ENCODE data around the gene ACOXL. TPM values are rescaled to one million over a fixed set of nuclear protein-coding genes. Genes with fewer than 3 reads are reported as not detected.

ACOXL gene
- total and polyA plus RNA-seq, 4 donors = 0.13 TPM; not detected in 3

GRCh38 chr2:110717734-110718133 lies 14.6 kb upstream of the ACOXL start:
- Histone ChIP-seq H3K27ac (ENCODE audit: low read depth in 1 of 2, low read length in 2 of 2) (no peak overlapping the region), H3K9me3 (ENCODE audit: control insufficient read depth, low read length) (no peaks in the 10 kb centered on the region), H3K27me3 (ENCODE audit: control insufficient read depth in 1 of 2, insufficient read depth in 2 of 2, low read length in 1 of 2) (no peaks in the 10 kb centered on the region), H3K4me1 (ENCODE audit: control insufficient read depth in 1 of 2, insufficient read depth in 2 of 2, low read length in 2 of 2) (peaks cover 0 to 4% of the 10 kb centered on the region in 2 donors), H3K36me3 (ENCODE audit: control insufficient read depth in 1 of 2, insufficient read depth in 2 of 2, low read length in 1 of 2) (no peaks in the 10 kb centered on the region), H3K4me3 (ENCODE audit: low read length in 2 of 2) (no peak overlapping the region)
- intact Hi-C loops (cut with DNase I) = loop anchor here in 1 of 2 donors (2.0 kb wide), 1 partner anchor 39 kb away; the partner anchor contains the start of gene BUB1
- peak; percentile 70 to 83 for DNase-seq
- WGBS, 2 donors = 5 to 7% methylated on average over 4 of the region's 4 CpGs
- peak; percentile 63 for ATAC-seq (ENCODE audit: low FRiP score)

- peaks cover 0 to 4% of the 10 kb centered on the region in 2 donors for H3K4me1 ChIP-seq (ENCODE audit: control insufficient read depth in 1 of 2, insufficient read depth in 2 of 2, low read length in 2 of 2)
Measured at GRCh38 chr2:110718382-110718781, 14.0 kb upstream of the ACOXL start.

GRCh38 chr2:110718990-110719389 lies 13.4 kb upstream of the ACOXL start:
- intact Hi-C loops (cut with DNase I) = no loop called here
- H3K36me3 ChIP-seq (ENCODE audit: control insufficient read depth in 1 of 2, insufficient read depth in 2 of 2, low read length in 1 of 2) = no peaks in the 10 kb centered on the region
- ATAC-seq (ENCODE audit: low FRiP score) (peak; percentile 48), DNase-seq (no peak)
- 29 to 39% methylated on average over 2 of the region's 2 CpGs for WGBS, 2 donors
- peaks cover 0 to 4% of the 10 kb centered on the region in 2 donors for H3K4me1 ChIP-seq (ENCODE audit: control insufficient read depth in 1 of 2, insufficient read depth in 2 of 2, low read length in 2 of 2)
- no peak overlapping the region for H3K27ac ChIP-seq (ENCODE audit: low read depth in 1 of 2, low read length in 2 of 2)
- no peak overlapping the region for H3K4me3 ChIP-seq (ENCODE audit: low read length in 2 of 2)
- no peaks in the 10 kb centered on the region for H3K27me3 ChIP-seq (ENCODE audit: control insufficient read depth in 1 of 2, insufficient read depth in 2 of 2, low read length in 1 of 2)
- no peaks in the 10 kb centered on the region for H3K9me3 ChIP-seq (ENCODE audit: control insufficient read depth, low read length)

More at GRCh38 chr2:110718382-110718781, 14.0 kb upstream of the ACOXL start:
- DNase-seq (no peak), ATAC-seq (ENCODE audit: low FRiP score) (no peak)
- Histone ChIP-seq H3K9me3 (ENCODE audit: control insufficient read depth, low read length) (no peaks in the 10 kb centered on the region), H3K27ac (ENCODE audit: low read depth in 1 of 2, low read length in 2 of 2) (no peak overlapping the region), H3K27me3 (ENCODE audit: control insufficient read depth in 1 of 2, insufficient read depth in 2 of 2, low read length in 1 of 2) (no peaks in the 10 kb centered on the region), H3K36me3 (ENCODE audit: control insufficient read depth in 1 of 2, insufficient read depth in 2 of 2, low read length in 1 of 2) (no peaks in the 10 kb centered on the region), H3K4me3 (ENCODE audit: low read length in 2 of 2) (no peak overlapping the region)
- WGBS, 2 donors = 69 to 82% methylated on average over 2 of the region's 2 CpGs
- intact Hi-C loops (cut with DNase I) = no loop called here

GRCh38 chr2:110720547-110720946 lies 11.8 kb upstream of the ACOXL start:
- Histone ChIP-seq H3K9me3 (ENCODE audit: control insufficient read depth, low read length) (no peaks in the 10 kb centered on the region), H3K4me3 (ENCODE audit: low read length in 2 of 2) (no peak overlapping the region), H3K27ac (ENCODE audit: low read depth in 1 of 2, low read length in 2 of 2) (no peak overlapping the region), H3K4me1 (ENCODE audit: control insufficient read depth in 1 of 2, insufficient read depth in 2 of 2, low read length in 2 of 2) (peaks cover 0 to 4% of the 10 kb centered on the region in 2 donors), H3K36me3 (ENCODE audit: control insufficient read depth in 1 of 2, insufficient read depth in 2 of 2, low read length in 1 of 2) (no peaks in the 10 kb centered on the region), H3K27me3 (ENCODE audit: control insufficient read depth in 1 of 2, insufficient read depth in 2 of 2, low read length in 1 of 2) (no peaks in the 10 kb centered on the region)
- DNase-seq (no peak), ATAC-seq (ENCODE audit: low FRiP score) (no peak)
- intact Hi-C loops (cut with DNase I) = no loop called here
- 95 to 96% methylated on average over 5 of the region's 5 CpGs for WGBS, 2 donors

- H3K27me3 ChIP-seq (ENCODE audit: control insufficient read depth in 1 of 2, insufficient read depth in 2 of 2, low read length in 1 of 2) = no peaks in the 10 kb centered on the region
- H3K9me3 ChIP-seq (ENCODE audit: control insufficient read depth, low read length) = no peaks in the 10 kb centered on the region
- H3K4me1 ChIP-seq (ENCODE audit: control insufficient read depth in 1 of 2, insufficient read depth in 2 of 2, low read length in 2 of 2) = no peaks in the 10 kb centered on the region
- no peak for DNase-seq
- H3K4me3 ChIP-seq (ENCODE audit: low read length in 2 of 2) = no peak overlapping the region
- ATAC-seq (ENCODE audit: low FRiP score) = no peak
- no peaks in the 10 kb centered on the region for H3K36me3 ChIP-seq (ENCODE audit: control insufficient read depth in 1 of 2, insufficient read depth in 2 of 2, low read length in 1 of 2)
- WGBS, 2 donors = 78 to 82% methylated on average over 2 of the region's 2 CpGs
- H3K27ac ChIP-seq (ENCODE audit: low read depth in 1 of 2, low read length in 2 of 2) = no peak overlapping the region
- intact Hi-C loops (cut with DNase I) = no loop called here
Measured at GRCh38 chr2:110724820-110725219, 7.6 kb upstream of the ACOXL start.

- Histone ChIP-seq H3K4me1 (ENCODE audit: control insufficient read depth in 1 of 2, insufficient read depth in 2 of 2, low read length in 2 of 2) (no peaks in the 10 kb centered on the region), H3K36me3 (ENCODE audit: control insufficient read depth in 1 of 2, insufficient read depth in 2 of 2, low read length in 1 of 2) (no peaks in the 10 kb centered on the region), H3K27me3 (ENCODE audit: control insufficient read depth in 1 of 2, insufficient read depth in 2 of 2, low read length in 1 of 2) (no peaks in the 10 kb centered on the region), H3K4me3 (ENCODE audit: low read length in 2 of 2) (no peak overlapping the region), H3K9me3 (ENCODE audit: control insufficient read depth, low read length) (no peaks in the 10 kb centered on the region), H3K27ac (ENCODE audit: low read depth in 1 of 2, low read length in 2 of 2) (no peak overlapping the region)
- ATAC-seq (ENCODE audit: low FRiP score) = no peak
- 96 to 97% methylated on average over 9 of the region's 9 CpGs for WGBS, 2 donors
- intact Hi-C loops (cut with DNase I) = no loop called here
- DNase-seq = no peak
Measured at GRCh38 chr2:110725370-110725769, 7.0 kb upstream of the ACOXL start.

GRCh38 chr2:110725859-110726258 lies 6.5 kb upstream of the ACOXL start:
- Histone ChIP-seq H3K27me3 (ENCODE audit: control insufficient read depth in 1 of 2, insufficient read depth in 2 of 2, low read length in 1 of 2) (no peaks in the 10 kb centered on the region), H3K36me3 (ENCODE audit: control insufficient read depth in 1 of 2, insufficient read depth in 2 of 2, low read length in 1 of 2) (no peaks in the 10 kb centered on the region), H3K27ac (ENCODE audit: low read depth in 1 of 2, low read length in 2 of 2) (no peak overlapping the region), H3K9me3 (ENCODE audit: control insufficient read depth, low read length) (no peaks in the 10 kb centered on the region), H3K4me1 (ENCODE audit: control insufficient read depth in 1 of 2, insufficient read depth in 2 of 2, low read length in 2 of 2) (no peaks in the 10 kb centered on the region), H3K4me3 (ENCODE audit: low read length in 2 of 2) (no peak overlapping the region)
- intact Hi-C loops (cut with DNase I) = no loop called here
- no peak for ATAC-seq (ENCODE audit: low FRiP score)
- 98% methylated on average over 3 of the region's 3 CpGs for WGBS, 2 donors
- no peak for DNase-seq

- no peaks in the 10 kb centered on the region for H3K9me3 ChIP-seq (ENCODE audit: control insufficient read depth, low read length)
- no peak for ATAC-seq (ENCODE audit: low FRiP score)
- H3K4me1 ChIP-seq (ENCODE audit: control insufficient read depth in 1 of 2, insufficient read depth in 2 of 2, low read length in 2 of 2) = no peaks in the 10 kb centered on the region
- no peak overlapping the region for H3K27ac ChIP-seq (ENCODE audit: low read depth in 1 of 2, low read length in 2 of 2)
- DNase-seq = no peak
- intact Hi-C loops (cut with DNase I) = no loop called here
- no peak overlapping the region for H3K4me3 ChIP-seq (ENCODE audit: low read length in 2 of 2)
- 89 to 92% methylated on average over 2 of the region's 2 CpGs for WGBS, 2 donors
- no peaks in the 10 kb centered on the region for H3K27me3 ChIP-seq (ENCODE audit: control insufficient read depth in 1 of 2, insufficient read depth in 2 of 2, low read length in 1 of 2)
- no peaks in the 10 kb centered on the region for H3K36me3 ChIP-seq (ENCODE audit: control insufficient read depth in 1 of 2, insufficient read depth in 2 of 2, low read length in 1 of 2)
Measured at GRCh38 chr2:110726285-110726684, 6.1 kb upstream of the ACOXL start.

- intact Hi-C loops (cut with DNase I) = no loop called here
- no peaks in the 10 kb centered on the region for H3K27me3 ChIP-seq (ENCODE audit: control insufficient read depth in 1 of 2, insufficient read depth in 2 of 2, low read length in 1 of 2)
- no peak overlapping the region for H3K4me3 ChIP-seq (ENCODE audit: low read length in 2 of 2)
- no peak overlapping the region for H3K27ac ChIP-seq (ENCODE audit: low read depth in 1 of 2, low read length in 2 of 2)
- no peaks in the 10 kb centered on the region for H3K9me3 ChIP-seq (ENCODE audit: control insufficient read depth, low read length)
- DNase-seq (no peak), ATAC-seq (ENCODE audit: low FRiP score) (no peak)
- H3K36me3 ChIP-seq (ENCODE audit: control insufficient read depth in 1 of 2, insufficient read depth in 2 of 2, low read length in 1 of 2) = no peaks in the 10 kb centered on the region
- no peaks in the 10 kb centered on the region for H3K4me1 ChIP-seq (ENCODE audit: control insufficient read depth in 1 of 2, insufficient read depth in 2 of 2, low read length in 2 of 2)
- 94 to 96% methylated on average over 4 of the region's 4 CpGs for whole genome bisulfite sequencing, 2 donors
Measured at GRCh38 chr2:110727923-110728322, 4.5 kb upstream of the ACOXL start.
